ENCODE measurements around the gene KIF3A.

The KIF3A gene

DNA sequence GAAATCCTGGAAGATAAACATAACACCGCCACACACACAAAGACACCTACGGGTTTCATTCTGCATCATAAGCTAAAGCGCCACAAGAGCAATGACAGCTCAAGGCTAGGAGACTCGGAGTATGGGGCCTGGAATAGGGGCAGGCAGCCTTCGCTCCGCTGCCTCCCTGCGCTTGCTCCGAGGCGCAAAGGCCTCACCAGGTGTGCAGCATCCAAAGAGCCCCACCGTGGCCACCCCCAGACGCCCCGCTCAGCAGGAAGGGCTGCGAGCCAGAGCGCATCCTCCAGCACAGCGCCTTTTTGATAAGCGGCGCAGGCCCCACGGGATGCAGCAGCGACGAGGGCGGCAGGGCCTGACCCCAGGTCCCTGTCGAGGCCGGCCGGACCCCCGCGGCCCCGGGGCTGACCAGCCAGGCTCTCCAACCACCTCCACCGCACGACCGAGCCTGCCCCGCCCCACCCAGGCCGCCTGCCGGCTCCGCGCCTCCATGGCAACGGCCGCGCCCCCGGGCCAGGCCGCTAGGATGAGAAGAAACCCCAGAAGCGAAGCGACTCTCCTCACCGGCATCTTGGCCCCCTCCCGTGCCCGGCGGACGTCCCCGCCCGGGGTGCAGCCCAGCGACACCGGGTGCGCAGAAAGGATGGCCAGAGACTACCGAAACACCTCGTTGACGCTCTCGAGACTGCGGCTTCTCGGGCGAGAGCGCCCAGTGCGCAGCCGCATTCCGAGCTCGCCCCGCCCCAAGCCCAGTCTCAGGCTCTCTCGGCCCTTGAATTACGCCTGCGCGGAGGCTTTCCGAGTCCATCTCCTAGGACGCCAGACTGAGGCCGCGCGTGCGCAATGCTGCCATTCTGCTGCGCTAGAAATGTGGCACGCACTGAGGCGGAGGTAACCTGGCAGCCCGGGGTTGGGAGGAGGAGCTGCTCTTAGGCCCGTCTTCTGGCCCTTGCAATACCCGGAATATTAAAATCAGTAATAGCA, at the start of gene KIF3A:
Gene KIF3A (minus strand): TSS at position 694 of the 981 bp plus-strand sequence. CDS start 127 bp downstream, at position 567.
- peak; percentile 95 to 99 for DNase-seq

DNA sequence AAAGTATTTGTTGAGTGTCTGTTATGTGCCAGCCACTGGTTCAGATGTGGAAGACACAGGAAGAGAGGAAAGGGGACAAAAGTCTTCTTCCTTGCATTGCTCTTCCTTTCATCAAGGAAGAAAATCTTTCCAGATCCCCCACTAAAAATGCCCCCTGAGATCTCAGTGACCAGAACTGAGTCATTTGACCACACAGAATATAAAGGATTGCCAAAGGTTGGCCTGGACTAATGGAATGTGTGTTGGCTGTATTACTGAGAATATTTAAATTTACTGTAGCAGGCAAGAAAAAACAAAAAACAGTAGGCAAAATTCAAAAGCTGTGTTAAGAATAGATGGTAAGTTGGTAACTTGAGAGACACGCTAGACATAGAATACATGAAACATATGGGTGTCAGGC, 49.7 kb upstream of the KIF3A start:
- DNase-seq: no peak

DNA sequence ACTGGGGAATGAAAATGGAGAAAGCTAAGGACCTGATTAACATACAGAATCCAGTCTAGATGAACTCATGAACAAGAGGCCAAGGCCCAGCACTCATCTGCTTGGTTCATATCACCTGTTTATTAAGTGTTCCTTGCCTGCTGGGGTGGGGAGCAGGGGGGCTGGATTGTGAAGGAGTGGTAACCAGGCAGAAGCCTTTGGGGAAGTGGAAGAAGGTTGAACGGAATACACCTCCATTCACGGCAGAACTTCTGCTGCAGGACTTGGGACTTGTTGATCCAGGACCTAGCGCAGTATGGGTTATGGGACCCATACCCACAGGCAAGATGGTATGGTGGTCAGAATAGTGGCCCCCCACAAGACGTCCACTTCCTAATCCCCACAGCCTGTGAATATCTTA, 48.5 kb upstream of the KIF3A start:
- no peak for DNase-seq

DNA sequence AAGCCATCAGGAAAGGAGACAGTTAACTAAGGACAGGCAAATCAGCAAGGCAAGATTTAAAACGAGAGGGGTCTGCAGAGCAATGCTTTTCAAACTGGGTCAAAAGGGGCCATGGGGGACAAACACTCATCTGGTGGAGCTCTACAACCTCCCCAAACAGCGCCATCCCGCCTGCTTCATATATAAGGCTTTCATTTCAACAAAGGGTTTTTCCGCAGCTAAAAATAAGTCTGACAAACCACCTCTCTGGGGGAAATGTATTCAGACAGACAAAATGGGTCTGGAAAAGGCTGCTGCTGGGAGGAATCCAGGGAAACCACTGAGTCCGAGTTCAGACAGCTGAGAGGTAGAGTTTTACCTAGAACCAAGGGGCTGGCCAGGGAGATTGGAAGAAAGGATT, 48.0 kb upstream of the KIF3A start:
- DNase-seq: no peak

DNA sequence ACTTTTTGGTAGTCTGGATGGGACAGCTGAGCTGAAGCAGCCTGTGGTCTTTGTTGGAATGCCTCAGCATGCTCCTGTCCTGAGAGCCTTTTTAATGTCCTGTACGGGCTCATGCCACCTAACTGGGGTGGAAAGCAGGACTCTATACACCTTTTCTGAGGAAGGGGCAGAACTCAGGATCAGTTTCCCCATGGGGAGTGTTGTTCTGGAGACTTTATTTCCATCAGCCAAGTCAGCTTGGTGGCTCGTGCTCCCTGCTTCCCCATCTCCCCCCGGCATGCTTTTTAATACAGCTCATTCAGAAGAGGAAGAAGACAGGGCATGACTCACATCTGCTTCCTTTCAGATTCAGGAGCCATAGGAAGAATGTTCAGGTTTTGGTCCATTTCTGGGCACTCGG, 44.8 kb upstream of the KIF3A start:
- DNase-seq: no peak

DNA sequence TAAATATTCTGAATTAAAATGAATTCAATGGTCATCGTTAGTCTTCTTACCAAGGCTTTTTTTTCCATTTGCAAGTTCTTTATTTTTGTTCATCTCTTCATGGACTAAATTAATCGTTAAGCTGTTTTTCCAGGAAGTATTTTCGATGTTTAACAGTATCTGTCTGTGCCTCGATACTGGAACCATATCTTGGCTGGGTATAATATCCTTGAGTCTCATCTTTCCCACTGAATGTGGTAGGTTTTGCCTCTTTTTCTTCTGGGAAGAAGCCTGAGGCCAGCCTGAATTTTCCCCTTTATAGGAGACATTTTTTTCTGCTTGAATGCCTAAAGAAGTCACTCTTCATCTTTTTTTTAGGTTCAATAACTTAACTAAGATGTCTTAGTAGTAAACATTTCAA, 43.7 kb upstream of the KIF3A start:
- no peak for DNase-seq

DNA sequence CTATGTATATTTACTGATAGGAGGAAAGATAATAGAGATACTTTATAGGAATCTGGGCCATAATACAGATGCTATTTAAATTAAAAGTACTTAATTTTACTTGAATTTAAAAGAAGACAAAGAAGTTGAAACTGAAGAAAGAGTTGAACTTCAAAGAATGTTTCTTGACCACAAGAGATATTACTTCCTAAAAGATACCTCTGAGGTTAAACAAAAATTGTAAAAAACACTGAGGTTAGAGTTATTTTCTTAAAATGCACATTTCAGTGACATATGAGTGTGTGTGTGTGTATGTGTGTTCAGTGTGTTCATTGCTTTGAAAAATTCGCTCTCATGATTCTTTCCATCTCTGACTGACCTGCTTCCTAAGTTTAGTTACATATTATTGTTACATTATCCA, 43.2 kb upstream of the KIF3A start:
- no peak for DNase-seq

DNA sequence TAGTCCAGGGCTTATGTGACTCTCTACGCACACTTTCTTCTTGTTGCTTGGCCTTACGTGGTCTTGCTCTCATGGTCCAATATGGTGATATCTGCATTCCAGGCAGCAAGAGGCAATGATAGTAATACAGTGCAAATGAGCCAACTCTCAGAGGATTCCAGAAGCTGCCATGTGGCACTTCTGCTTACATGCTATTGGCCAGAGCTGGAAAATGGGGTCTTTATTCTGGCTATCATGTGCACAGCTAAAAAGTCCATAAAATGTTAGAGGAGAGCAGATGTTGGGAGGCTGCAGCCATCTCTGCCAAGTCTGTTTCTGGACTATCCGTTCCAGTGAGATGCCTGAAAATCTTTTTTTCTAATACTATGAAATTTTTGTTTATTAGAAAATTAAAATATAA, 42.6 kb upstream of the KIF3A start:
- no peak for DNase-seq

DNA sequence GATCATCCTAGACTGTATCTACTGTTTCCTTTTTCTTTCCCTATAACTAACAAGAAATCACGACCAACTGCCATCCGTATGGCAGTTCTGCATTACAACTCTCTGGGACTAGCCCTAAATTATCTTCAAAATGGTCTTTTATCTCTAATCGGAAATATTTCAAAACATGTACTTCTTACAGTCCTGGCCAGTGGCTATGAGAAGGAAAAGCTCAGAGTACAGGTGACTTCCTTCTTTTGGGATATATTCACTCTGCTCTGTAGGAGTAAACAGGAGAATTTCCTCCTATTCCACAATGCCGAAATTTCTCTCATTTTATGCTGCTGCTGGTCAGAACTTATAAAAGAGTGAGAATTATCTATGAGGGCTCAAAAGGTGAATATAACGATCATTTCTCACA, 41.5 kb upstream of the KIF3A start:
- no peak for DNase-seq

DNA sequence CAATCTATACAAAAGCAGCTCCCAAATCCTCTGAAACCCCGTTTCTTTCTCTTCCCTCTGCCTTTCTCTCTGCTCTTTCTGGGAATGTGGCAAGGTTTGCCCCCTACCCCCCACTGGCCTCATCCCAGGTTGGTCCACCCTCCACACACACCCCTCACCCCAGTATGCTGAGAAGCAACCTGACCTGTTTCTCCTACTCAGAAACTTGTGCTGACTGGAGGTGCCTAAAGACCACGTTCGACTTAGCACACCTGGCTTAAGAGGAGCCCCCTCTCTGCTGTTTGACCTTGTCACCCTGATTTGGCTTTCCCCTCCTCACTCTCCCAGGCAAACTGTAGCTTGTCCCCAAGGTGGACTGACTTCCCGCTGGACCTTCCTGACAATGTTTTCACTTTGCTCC, 40.8 kb upstream of the KIF3A start:
- no peak for DNase-seq

DNA sequence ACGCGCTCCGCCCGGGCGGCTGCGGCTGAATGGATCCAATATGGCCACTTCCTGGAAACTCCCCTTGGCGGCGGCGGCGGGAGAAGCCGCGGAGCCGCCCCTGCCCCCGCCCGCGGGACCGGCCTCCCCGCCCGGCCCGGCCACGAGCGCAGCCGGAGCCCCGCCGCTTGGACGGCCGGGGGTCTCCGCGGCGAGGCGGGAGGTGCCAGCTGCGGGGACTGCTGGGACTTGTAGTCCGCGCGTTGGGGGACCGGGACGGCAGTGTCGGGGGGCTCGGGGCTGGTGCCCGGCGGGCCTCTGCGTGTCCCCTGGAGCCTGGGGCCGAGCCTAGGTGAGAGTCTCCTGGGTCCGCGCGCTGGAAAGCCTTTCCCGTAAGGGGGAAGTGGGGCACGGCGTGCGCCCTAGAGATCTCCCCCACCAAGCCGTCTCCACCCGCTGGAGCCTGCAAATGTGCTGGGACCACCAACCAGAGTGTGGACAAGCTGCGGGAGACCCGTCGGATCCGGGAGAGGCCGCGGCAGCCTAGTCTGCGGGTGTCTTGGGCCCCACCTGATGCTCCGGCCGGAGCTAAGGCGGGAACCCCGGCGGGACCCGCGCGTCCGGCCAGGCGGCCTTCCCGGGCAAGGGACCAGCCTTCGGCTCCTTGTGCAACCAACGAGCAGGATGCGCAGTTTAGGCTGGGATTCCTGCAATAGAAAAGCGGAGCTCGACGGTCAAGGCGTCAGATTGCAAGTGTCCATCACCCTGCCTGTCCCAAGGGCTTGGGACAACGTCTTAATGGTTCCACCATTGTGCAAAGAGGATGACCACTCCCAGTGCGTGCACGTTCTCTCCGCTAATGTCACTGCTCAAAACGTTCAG, 40.1 kb upstream of the KIF3A start, which contains the start of gene SEPTIN8:
Gene SEPTIN8 (minus strand): TSS at position 31 of the 861 bp plus-strand sequence. CDS start 102 bp downstream, outside the sequence.
- peak in 1 of 2 experiments; percentile 26 for DNase-seq

DNA sequence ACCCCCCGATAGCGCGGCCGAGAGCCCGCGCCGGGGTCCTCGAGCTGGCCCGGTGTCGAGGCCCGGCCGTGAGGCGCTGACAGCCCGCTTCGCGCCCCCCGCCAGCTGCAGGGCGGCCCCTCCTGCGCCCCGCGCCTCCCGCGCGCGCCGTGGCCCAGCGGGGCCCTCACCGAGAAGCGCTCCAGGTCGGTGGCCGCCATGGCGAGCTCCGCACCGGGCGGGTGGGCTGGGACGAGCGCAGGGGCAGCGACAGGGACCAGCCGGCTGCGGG, 39.5 kb upstream of the KIF3A start:
- no peak for DNase-seq

DNA sequence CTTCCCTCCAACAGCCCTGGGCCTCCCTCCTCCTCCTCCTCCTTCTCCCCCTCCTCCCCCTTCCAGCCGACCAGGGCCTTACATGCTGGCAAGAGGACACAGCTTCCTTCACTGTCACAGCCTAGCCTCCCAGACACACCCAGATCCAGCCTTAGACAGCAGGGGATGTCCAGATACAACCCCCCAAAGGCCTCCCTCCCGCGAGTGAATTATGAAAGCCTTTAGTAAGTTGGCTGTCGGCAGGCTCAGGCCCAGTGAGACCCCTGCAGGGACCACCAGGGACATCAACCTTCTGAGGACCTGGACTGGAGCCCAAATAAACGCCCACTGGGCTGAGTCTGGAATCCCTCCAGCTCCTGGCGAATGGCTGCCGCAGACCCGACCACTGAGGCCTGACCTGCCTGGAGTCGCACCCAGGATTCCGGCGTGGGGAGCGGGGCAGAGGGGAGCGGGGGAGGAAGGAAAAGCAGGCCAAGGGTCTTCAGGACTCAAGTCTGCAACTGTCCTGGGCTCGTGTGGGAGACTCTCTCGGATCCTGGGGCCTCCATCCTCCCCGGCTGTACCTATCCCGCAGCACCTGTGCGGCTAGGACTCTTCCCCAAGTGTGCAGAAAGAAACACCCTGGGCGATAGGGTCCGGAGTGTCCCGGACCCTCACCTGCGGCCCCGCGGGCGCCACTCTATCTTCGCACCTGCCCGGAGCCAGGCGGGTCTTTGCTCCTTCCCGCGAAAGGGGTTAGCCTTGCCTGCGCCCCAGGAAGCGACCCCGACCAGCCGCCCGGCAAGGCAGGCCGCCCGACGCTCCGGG, 39.0 kb upstream of the KIF3A start:
- peak in 1 of 2 experiments; percentile 37 for DNase-seq

DNA sequence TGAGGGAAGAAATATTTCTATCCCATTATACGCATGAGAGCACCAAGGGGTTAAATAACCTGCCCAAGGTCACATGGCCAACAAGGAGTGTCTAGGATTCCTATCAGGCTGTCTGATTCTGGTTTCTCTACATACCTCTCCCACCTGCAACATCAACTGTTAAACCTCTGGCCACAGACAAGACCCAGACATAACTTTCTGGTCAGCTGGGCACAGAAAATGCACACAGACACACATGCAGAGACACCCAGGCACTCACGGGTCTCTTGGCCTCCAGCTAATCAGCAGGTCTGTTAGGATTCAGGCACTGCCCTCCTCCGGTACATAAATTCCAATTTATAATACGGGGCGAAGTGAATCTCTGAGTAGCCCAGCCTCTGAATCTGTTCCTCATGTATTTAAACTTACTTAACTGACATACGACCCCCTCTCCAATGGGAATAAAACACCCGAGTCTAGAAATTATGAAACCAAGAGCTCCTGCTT, 38.2 kb upstream of the KIF3A start:
- no peak for DNase-seq

DNA sequence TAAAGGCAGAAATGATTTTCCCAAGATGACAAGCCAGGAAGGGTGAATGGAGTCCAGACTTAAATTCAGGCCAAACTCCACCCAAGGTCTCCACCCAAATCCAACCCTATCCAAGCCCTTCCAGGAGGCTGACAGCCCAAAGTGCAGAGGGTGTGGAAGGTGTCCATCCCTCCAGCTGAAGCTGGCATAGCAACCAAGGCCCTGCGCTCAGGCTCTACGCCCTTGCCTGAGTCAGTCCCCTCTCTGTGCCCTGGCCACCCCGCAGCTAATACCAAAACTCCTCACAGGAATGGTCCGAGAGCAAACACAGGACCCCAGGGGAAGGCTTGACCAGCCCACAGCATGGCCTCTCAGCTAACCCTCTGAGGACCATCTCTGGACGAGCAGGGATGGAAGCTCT, 37.5 kb upstream of the KIF3A start:
- no peak for DNase-seq

DNA sequence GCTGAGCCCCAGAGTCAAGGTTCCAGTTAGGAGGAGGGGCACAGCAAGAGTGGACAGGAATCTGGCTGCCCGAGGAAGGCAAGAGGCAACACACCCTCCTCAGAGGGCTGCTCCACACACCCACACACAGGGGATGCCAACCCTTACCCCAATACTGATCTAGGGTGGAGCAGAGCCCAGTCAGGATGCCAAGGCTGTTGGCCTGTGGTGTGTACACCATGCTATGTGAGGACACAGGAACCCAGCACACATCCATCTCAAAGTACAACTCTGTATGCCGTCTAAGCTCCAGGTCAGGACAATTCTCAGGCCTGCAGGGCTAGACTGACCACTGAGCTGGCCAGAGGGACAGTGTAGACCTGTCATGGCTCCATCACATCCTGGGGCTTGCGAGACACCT, 37.1 kb upstream of the KIF3A start:
- no peak for DNase-seq

DNA sequence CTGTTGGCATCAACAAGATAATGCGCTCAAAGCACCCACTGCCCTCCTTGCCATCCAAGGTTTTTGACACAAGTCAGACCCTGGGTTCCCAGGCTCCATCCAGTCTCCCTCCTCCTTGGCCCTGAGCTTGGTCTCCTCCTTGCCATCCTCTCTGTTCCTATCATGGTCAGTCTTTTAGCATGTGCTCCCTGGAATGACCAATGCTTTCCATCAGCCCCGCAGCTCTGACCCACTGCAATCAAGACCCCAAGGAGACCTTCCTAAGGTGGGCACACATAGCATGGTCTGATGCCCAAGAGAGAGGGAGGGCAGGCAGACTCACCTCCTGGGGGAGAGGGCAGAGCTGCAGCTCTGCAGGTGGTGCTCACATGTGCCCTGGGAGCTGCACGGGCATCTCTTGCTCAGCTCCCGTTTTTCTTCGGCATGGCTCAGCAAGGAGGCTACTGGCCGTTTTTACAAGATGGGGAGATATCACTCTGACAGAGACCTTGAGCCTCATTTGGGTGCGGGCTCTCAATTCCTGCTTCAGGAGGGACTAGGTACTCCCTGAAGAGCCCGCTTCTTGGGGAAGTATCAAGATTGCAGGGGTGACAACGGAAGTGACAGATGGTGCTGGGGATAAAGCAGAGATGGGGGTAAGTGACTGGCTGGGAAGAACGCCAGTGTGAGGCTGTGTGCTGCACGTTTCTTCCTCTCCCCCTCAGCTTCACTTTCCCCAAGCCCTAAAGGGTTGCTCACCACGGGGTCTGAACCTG, 36.4 kb upstream of the KIF3A start:
- peak in 1 of 2 experiments; percentile 42 for DNase-seq

DNA sequence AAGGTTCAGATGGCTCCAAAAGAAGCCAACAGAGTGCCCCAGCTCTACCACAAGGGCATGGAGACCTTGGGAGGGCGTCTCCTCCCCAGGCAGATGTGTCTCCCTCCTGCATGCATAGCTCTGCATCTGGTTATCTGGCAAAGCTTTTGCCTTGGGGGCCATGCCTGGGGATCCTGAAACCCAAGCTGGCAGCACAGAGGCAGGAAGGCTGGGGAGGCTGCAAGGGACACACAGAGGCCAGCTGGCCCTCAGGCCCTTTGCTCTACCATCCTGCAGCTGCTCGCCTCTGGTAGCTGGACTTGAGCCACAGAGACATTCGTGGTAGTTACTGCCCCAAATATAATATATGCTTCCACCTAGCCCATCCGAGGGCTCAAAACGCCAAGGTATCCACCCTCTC, 35.8 kb upstream of the KIF3A start:
- DNase-seq: peak in 1 of 2 experiments; percentile 18

DNA sequence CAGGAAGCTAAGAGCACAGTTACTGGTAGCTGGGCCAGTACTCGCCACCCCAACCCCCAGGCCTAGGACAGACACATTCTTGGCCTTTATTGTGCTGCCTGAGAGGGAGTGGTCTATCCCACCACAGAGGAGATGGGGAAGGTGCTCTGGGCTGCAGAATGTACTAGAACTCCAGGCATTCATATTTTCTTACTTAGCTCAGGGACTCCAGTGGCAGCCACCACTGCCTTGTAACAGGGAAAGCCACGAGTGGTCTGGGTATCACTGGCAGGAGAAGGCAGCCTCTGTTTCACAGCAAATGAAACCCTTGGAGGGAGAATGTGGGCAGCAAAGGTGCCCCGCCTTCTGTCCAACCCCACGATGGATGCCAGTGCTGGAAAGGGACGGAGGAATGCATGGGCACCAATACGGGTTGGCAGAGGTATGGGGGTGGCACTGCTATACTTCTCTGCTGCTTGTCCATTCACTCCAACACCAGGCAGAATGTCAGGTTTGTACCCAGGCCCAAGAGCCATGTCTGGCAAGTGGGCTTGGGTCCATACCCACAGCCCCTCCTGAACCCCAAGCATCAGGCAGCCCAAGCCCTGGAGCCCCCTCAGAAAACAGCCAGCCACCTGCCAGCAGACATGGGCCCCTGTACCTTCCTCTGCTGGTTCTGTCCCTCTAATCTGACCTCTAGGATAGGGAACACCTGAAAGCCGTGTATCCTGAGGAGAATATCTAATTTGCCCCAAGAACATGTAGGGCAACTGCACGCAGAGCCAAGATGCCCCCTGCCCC, 35.1 kb upstream of the KIF3A start:
- DNase-seq: no peak

DNA sequence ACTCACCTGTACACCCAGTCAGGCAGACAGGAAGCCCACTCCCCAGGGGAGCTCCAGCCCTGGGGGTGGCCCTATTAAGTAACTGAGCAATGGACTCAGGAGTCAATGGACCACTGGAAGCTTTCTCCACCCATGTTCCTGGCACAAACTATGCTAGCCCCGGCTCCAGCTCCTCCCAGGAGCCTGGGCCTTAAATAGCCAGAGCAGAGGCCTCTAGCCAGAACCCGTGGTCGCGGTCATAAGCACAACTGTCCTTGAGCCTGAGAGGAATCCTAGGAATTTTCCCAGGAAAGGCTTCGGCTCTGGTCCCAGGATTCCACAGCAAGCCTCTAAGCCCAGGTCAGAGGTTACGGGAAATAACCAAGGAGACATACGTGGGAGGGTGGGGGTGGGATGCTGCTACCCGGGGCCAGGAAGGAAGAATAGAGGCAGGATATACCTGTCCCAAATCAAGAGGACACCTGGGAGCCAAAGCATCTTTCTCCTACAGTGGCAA, 34.2 kb upstream of the KIF3A start:
- no peak for DNase-seq
